Adipocyte (in vitro differentiated cells): ENCODE measurements around the gene IGF2BP3.

Source experiments
- DNase-seq: peaks from one replicate; pipeline ENCODE4 v3.0.0-alpha.2; 2015; ENCODE audit warnings: low read depth
- H3K27me3 ChIP-seq: replicated peaks from 2 replicates; pipeline ENCODE4 v1.7.0; 2013; ENCODE audit warnings: mild to moderate bottlenecking, low read length, moderate library complexity; ENCODE audit not compliant: control insufficient read depth, insufficient read depth
- H3K36me3 ChIP-seq: 2 replicates; pipeline ENCODE4 v1.7.0; 2013; ENCODE audit warnings: low read length, mild to moderate bottlenecking, moderate library complexity; ENCODE audit not compliant: control insufficient read depth, insufficient read depth, severe bottlenecking
- H3K4me1 ChIP-seq: 2 replicates; pipeline ENCODE4 v1.7.0; 2013; ENCODE audit warnings: mild to moderate bottlenecking, low read length, moderate library complexity; ENCODE audit not compliant: control insufficient read depth, insufficient read depth
- H3K4me3 ChIP-seq: 2 replicates; pipeline ENCODE4 v1.7.0; 2013; ENCODE audit warnings: mild to moderate bottlenecking, low read length, moderate library complexity
- H3K9ac ChIP-seq: 2 replicates; pipeline ENCODE4 v1.7.0; 2013; ENCODE audit warnings: mild to moderate bottlenecking, low read length, moderate library complexity
- H3K9me3 ChIP-seq: 2 replicates; pipeline ENCODE4 v1.7.0; 2013; ENCODE audit warnings: mild to moderate bottlenecking, low read length, moderate library complexity; ENCODE audit not compliant: control insufficient read depth

IGF2BP3 gene

DNA sequence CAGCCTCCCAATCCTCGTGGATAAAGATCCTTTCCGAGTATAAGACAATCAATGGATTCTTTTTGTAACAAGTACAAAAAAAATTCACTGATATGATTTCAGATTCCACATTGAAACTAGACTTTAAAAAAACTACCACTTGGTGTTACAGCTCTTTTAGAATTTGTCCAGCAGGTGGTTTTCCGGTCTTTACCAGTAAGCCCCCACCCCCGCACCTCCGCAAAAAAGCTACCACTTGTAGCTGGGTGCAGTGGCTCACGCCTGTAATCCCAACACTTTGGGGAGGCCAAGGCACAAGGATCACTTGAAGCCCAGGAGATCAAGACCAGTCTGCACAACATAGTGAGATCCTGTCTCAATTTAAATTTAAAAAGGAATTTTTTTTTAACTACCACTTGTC, 19.8 kb downstream of the IGF2BP3 start:
- no peaks in the 10 kb centered on the region for H3K36me3 ChIP-seq

DNA sequence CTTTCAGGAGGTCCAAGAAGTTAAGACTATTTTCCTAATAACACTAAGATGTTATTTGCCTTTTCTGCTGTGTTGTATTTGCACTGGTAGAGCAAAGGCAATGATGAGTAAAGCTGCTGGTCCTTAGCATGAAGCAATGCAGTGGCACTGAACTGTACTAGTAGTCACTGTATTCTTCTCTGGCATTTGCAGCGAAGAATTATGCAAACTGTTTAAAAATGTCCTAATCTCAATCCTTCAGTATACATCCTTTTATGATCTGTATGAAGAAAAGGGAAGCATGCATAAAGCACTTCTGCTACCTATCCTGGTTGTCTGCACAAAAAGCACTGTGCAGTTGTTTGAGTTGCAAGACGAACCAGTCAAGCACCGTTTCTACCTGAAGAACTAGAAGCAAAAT, 20.4 kb downstream of the IGF2BP3 start:
- Histone ChIP-seq H3K27me3 (no peaks in the 10 kb centered on the region), H3K9ac (no peak overlapping the region), H3K9me3 (no peaks in the 10 kb centered on the region), H3K36me3 (no peaks in the 10 kb centered on the region), H3K4me3 (no peak overlapping the region), H3K4me1 (peaks cover 3% of the 10 kb centered on the region)
- DNase-seq = no peak

More for the DNA sequence above, 19.8 kb downstream of the IGF2BP3 start:
- no peak overlapping the region for H3K4me3 ChIP-seq
- no peaks in the 10 kb centered on the region for H3K9me3 ChIP-seq
- H3K4me1 ChIP-seq = peaks cover 3% of the 10 kb centered on the region
- no peaks in the 10 kb centered on the region for H3K27me3 ChIP-seq
- DNase-seq = no peak
- H3K9ac ChIP-seq = no peak overlapping the region

DNA sequence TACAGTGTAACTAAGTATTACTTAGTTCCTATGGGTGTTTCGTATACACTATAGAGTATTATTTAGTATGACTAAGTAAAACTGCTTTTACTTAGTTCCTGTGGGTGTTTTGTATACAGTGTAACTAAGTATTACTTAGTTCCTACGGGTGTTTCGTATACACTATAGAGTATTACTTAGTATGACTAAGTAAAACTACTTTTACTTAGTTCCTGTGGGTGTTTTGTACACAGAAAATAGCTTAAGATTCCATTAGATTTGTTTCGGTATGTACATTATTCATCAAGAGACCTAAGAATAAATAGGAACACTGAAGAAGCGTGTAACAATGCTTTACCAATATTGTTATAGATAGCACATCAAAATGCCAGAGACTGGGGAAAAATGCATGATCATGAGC, 25.0 kb downstream of the IGF2BP3 start:
- Histone ChIP-seq H3K27me3 (no peaks in the 10 kb centered on the region), H3K4me3 (no peak overlapping the region), H3K9ac (no peak overlapping the region), H3K36me3 (no peaks in the 10 kb centered on the region), H3K9me3 (no peaks in the 10 kb centered on the region), H3K4me1 (peaks cover 3% of the 10 kb centered on the region)
- no peak for DNase-seq

DNA sequence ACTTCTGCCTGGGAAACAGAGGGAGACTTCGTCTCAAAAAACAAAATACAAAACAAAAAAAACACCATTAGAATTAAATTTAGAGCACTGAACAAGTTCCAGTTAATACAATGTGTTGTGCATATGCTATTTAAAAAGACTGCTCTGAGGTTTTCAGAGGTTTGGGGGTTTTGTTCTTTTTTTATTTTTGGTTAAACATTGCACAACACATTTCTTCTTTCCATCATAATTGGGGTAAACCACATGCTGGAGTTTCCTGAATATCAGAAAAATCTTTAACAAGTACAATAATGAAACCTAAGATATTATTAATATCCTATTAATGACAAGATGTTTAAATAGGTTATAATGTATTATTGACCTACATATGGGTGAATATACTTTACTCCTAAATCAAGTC, 26.3 kb downstream of the IGF2BP3 start:
- DNase-seq = no peak
- Histone ChIP-seq H3K4me1 (no peaks in the 10 kb centered on the region), H3K36me3 (no peaks in the 10 kb centered on the region), H3K9ac (no peak overlapping the region), H3K9me3 (no peaks in the 10 kb centered on the region), H3K4me3 (no peak overlapping the region), H3K27me3 (no peaks in the 10 kb centered on the region)

DNA sequence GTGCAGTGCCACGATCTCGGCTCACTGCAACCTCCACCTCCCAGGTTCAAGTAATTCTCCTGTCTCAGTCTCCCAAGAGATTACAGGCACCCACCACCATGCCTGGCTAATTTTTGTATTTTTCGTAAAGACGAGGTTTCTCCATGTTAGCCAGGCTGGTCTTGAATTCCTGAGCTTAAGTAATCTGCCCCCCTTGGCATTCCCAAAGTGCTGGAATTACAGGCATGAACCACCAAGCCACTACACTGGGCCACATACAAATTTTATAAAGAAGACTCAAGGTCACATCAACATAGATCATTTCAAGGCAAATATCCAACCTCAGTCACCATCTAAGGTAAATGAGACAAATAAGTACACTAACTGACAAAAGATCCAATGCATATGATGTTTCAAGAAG, 32.1 kb downstream of the IGF2BP3 start:
- H3K36me3 ChIP-seq = no peaks in the 10 kb centered on the region
- H3K27me3 ChIP-seq = no peaks in the 10 kb centered on the region
- no peak overlapping the region for H3K4me3 ChIP-seq
- DNase-seq = no peak
- no peaks in the 10 kb centered on the region for H3K4me1 ChIP-seq
- H3K9ac ChIP-seq = no peak overlapping the region
- H3K9me3 ChIP-seq = no peaks in the 10 kb centered on the region

DNA sequence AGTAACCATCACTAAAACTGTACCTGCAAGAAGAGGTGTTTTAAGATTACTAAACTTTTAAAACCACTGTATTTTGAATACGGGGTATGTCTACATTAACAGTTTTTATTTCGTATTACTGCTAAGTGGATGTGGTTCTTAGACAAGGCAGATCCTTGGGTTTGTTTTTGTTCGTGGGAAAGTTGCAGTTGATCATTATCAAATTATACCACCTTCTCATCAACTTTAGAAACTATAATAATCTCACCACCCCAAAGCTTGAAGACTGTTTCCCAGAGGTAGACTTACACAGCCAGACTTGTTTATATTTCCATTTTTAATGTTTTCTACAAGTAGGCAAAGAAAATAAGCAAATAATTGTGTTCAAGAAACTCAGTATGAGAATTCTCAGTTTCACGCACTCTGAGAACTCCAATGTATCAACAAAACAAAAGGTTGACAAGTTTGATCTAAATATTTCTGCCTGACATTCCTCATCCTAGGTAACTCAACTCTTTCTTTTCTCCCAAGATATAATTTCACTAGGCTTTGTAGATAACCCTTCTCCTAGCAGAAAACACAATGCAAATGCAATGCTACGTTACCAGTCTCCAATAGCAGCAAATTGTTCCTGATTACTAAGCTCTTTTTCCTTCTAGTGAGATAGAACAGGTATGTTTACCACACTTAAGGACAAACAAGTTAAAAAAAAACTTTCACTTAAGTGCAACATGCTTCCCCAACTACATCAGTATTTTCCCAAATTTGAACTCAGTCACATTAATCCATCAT, 36.0 kb downstream of the IGF2BP3 start:
- Histone ChIP-seq H3K4me3 (no peak overlapping the region), H3K9me3 (no peaks in the 10 kb centered on the region), H3K36me3 (no peaks in the 10 kb centered on the region), H3K4me1 (peaks cover 9% of the 10 kb centered on the region), H3K9ac (no peak overlapping the region), H3K27me3 (no peaks in the 10 kb centered on the region)
- DNase-seq = no peak

DNA sequence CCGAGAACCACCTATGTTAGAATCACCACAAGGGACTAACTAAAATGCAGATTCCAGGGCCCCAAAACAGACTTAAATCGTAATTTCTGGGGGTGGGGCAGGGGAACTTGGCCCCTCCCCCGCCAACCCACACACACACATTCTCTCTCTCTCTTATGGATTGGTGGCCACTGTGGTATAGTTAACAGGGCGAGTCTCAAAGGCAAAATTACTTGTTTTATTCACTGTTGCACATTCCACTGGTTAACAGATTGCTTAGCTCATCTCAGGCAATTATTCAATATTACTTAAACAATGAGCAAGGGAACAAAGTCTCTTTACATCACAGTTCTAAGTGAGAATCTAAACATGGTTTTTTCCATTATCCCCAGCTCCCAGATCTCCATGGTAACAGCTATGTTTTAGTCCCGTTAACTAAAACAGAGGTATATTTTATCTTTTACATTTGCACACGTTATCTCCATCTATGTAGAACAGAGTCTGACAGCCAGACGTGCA, 38.5 kb downstream of the IGF2BP3 start:
- Histone ChIP-seq H3K9ac (no peak overlapping the region), H3K4me1 (peaks cover 9% of the 10 kb centered on the region), H3K9me3 (no peaks in the 10 kb centered on the region), H3K36me3 (no peaks in the 10 kb centered on the region), H3K27me3 (no peaks in the 10 kb centered on the region), H3K4me3 (no peak overlapping the region)
- DNase-seq = no peak

DNA sequence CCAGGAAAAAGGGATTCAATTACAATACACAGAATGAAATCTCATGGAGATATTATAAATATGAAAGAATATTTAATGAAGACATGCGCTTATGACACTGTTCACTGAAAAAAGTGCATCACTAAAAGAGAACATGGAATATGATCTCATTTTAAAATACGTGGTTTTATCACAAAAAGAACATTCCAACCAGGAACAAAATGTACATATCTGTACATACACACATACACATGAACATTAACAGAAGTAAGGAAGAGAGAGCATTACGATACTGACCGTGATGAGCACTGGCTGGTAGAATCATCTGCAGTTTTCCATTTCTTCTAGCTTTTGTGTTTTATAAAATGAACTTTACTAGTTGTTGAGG, 39.4 kb downstream of the IGF2BP3 start:
- Histone ChIP-seq H3K9ac (no peak overlapping the region), H3K36me3 (no peaks in the 10 kb centered on the region), H3K9me3 (no peaks in the 10 kb centered on the region), H3K4me3 (no peak overlapping the region), H3K4me1 (peaks cover 9% of the 10 kb centered on the region), H3K27me3 (no peaks in the 10 kb centered on the region)
- DNase-seq = no peak

DNA sequence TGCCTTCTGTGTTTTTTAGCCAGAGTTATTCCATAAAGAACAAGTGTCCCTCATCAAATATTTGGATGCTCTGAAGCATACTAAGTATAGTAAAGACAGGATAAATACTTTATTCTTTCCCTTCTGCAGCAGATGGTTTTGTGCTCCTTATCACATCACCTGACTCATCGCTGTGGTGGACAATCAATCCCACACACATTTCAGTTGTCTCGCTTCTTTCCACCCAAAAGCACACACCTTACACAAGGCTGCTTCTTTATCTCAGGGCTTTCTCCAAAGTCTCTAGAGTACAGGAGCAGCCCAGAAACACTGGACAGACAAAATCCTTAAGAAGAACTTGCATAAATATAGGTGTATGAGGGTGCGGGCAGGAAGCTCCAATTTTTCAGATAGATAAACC, 43.4 kb downstream of the IGF2BP3 start:
- peaks cover 9% of the 10 kb centered on the region for H3K4me1 ChIP-seq
- no peak for DNase-seq
- no peaks in the 10 kb centered on the region for H3K27me3 ChIP-seq
- no peak overlapping the region for H3K4me3 ChIP-seq
- H3K9me3 ChIP-seq = no peaks in the 10 kb centered on the region
- no peaks in the 10 kb centered on the region for H3K36me3 ChIP-seq
- H3K9ac ChIP-seq = no peak overlapping the region

DNA sequence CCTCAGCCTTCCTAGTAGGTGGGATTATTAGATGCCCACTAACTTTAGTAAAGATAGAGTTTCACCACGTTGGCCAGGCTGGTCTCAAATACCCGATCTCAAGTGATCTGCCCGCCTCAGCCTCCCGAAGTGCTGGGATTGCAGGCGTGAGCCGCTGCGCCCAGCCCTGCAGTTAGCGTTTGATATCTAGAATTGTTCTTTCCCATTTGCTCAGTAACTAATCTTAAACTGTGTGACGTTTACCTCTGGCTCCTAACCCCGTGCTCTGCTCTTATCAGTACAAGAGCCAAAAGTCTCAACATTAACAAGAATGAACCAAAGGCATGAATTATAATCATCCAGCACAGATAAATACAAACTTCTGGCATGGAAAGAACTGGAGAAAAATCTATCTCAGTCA, 47.4 kb downstream of the IGF2BP3 start:
- Histone ChIP-seq H3K36me3 (no peaks in the 10 kb centered on the region), H3K9ac (no peak overlapping the region), H3K27me3 (no peaks in the 10 kb centered on the region), H3K4me1 (peaks cover 6% of the 10 kb centered on the region), H3K9me3 (no peaks in the 10 kb centered on the region), H3K4me3 (no peak overlapping the region)
- DNase-seq = no peak

DNA sequence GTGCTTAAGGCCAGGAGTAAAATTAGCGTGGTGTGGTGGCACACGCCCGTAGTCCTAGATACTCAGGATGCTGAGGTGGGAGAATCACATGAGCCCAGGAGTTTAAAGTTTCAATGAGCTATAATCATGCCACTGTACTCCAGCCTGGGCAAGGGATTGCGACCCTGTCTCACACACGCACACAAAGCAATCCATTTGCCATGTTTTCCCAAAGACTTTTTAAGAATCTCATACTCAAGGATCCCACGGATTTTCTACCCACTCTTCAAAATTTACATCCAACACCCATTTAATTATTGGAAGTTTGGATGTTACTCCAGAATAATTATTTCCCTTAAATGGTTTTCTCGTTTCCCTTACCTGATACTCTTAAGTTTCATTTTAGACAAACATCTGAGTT, 47.9 kb downstream of the IGF2BP3 start:
- Histone ChIP-seq H3K27me3 (no peaks in the 10 kb centered on the region), H3K9me3 (no peaks in the 10 kb centered on the region), H3K4me1 (peaks cover 10% of the 10 kb centered on the region), H3K36me3 (no peaks in the 10 kb centered on the region), H3K4me3 (no peak overlapping the region), H3K9ac (no peak overlapping the region)
- DNase-seq = no peak

DNA sequence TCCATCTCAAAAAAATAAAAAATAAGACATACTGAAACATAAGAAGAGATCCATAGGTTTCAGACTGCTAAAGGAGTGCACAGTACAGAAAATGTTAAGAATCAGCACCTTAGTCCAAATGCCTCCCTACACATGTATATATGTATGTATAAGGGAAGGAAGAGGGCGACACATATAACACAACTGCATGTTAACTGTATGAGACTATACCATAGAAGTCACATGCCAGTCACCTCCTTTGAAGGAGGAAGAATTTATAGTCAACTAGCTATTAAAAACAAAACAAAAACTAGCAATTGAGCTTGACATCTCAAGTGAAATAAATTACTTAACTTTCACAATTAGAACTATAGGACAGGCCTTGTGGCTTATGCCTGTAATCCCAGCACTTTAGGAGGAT, 50.4 kb downstream of the IGF2BP3 start:
- H3K36me3 ChIP-seq = no peaks in the 10 kb centered on the region

More for the DNA sequence above, 50.4 kb downstream of the IGF2BP3 start:
- Histone ChIP-seq H3K27me3 (no peaks in the 10 kb centered on the region), H3K9ac (no peak overlapping the region), H3K9me3 (no peaks in the 10 kb centered on the region), H3K4me3 (no peak overlapping the region), H3K4me1 (peaks cover 10% of the 10 kb centered on the region)
- DNase-seq = no peak
